Measurements from ENCODE around the gene RASA1.

DNA sequence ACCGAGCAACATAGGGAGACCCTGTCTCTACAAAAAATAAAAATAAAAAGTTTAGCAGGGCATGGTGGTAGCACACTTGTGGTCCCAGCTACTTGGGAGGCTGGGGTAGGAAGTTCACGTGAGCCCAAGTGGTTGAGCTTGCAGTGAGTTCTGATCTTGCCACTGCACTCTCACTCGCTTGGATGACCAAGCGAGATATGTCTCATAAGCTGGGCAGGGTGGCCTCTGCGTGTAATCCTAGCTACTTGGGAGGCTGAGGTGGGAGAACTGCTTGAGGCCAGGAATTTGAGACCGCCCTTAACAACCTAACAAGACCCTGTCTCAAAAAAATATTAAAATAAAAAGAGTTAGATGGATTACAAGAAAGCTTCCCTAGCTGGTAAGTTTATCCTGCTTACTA, 32.5 kb downstream of the RASA1 start:
- TF ChIP-seq POLR2A (IDR thresholded peaks at IDR 0.05) (no peak), CTCF (IDR thresholded peaks at IDR 0.05) (no peak)
